ENCODE measurements around the gene RBM39. TPM values are rescaled to one million over a fixed set of nuclear protein-coding genes. Genes with fewer than 3 reads are reported as not detected.

Gene RBM39
- total RNA-seq, 1 experiment from 2014 or later: 347 TPM

DNA sequence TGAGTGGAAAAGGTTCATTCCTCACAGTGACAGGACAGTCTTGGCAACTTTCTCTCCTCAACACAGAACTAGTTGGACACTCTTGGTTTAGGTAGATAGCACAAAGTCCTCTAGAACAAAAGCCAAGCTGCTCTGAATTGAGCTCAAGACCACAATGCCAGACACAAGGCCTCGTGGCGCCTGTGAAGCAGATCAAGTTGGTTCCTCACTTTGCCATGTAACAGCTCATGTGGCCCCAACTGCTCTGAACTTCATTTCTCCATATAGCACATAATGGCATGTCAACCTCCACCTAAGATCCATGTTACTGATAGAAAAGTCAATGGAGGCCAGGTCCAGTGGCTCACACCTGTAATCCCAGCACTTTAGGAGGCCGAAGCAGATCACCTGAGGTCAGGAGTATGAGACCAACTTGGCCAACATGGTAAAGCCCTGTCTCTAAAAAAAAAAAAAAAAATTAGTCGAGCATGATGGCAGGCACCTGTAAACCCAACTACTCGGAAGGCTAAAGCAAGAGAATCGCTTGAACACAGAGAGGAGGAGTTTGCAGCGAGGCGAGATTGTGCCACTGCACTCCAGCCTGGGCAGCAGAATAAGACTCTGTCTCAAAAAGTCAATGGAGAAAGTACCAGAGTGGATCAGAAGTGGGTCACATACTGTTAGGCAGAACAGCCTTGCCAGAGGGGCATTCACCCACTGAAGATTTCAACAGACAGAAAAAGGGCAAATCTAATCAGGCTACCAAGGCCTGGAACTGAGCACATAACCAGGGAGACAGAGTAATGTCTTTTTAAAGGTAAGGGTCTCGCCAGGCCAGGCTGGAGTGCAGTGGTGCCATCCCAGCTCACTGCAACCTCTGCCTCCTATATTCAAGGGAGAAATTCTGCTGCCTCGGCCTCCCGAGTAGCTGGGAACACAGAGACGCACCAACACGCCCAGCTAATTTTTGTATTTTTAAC, 21.6 kb downstream of the RBM39 start:
- no peaks in the 10 kb centered on the region for H3K9me3 Mint-ChIP-seq
- H3K27me3 ChIP-seq (ENCODE audit: insufficient read depth, low read length): no peaks in the 10 kb centered on the region
- no peaks in the 10 kb centered on the region for H3K4me1 ChIP-seq (ENCODE audit: insufficient read depth, low read length)
- H3K14ac ChIP-seq (ENCODE audit: insufficient read depth, low read length): no peak overlapping the region
- no peak overlapping the region for H2BK120ac ChIP-seq (ENCODE audit: low read depth, low read length, poor library complexity, severe bottlenecking)
- no peak overlapping the region for H3K4me2 ChIP-seq (ENCODE audit: insufficient read depth, insufficient read length, low read length)
- H3K36me3 Mint-ChIP-seq (ENCODE audit: insufficient read depth in 1 of 3, low read depth in 3 of 3): peaks cover 60 to 96% (median 96%) of the 10 kb centered on the region in 3 experiments
- peaks cover 2% of the 10 kb centered on the region; the same call in 1 of the 2 replicates for H3K79me2 ChIP-seq (ENCODE audit: insufficient read depth, low read length)
- no peak overlapping the region for H2AK5ac ChIP-seq (ENCODE audit: insufficient read length, low read length)
- no peak overlapping the region for H4K8ac ChIP-seq (replicated peaks; ENCODE audit: insufficient read length, low read depth, low read length)
- H2BK5ac ChIP-seq (ENCODE audit: insufficient read length, low read length): no peak overlapping the region
- no peak overlapping the region for H3K56ac ChIP-seq (ENCODE audit: insufficient read length, low read depth, low read length)
- no peak overlapping the region for H3K4ac ChIP-seq (ENCODE audit: low read depth, low read length)
- no peak overlapping the region for H2BK20ac ChIP-seq (ENCODE audit: low read depth, low read length, poor library complexity, severe bottlenecking)
- no peak overlapping the region for H3K18ac ChIP-seq (ENCODE audit: insufficient read length, low read depth, low read length)
- no peak for DNase-seq
- H2BK12ac ChIP-seq (ENCODE audit: insufficient read length, low read depth, low read length): no peak overlapping the region
- H3K23me2 ChIP-seq (ENCODE audit: insufficient read length, low read depth, low read length, poor library complexity, severe bottlenecking): no peaks in the 10 kb centered on the region
- H4K20me1 ChIP-seq (ENCODE audit: control insufficient read depth, insufficient read depth, insufficient read length): no peaks in the 10 kb centered on the region
- no peaks in the 10 kb centered on the region for H3K4me1 Mint-ChIP-seq
- H3K27ac ChIP-seq (ENCODE audit: insufficient read length, low read depth, low read length): no peak overlapping the region
- no peak overlapping the region for H3T11ph ChIP-seq (ENCODE audit: low read length)
- no CpG with 5 or more reads among the region's 13 CpGs for WGBS (ENCODE audit: extremely low coverage, insufficient read length, low lambda C conversion rate)
- H3K23ac ChIP-seq (ENCODE audit: insufficient read length, low read depth, low read length): no peak overlapping the region
- peaks cover 2% of the 10 kb centered on the region for H3K79me1 ChIP-seq (ENCODE audit: insufficient read depth, low read depth, low read length, poor library complexity, severe bottlenecking)
- no peak overlapping the region for H2AFZ ChIP-seq (ENCODE audit: low read length)
- H4K5ac ChIP-seq (ENCODE audit: insufficient read length, low read depth, low read length): no peak overlapping the region
- TF ChIP-seq, protein P1, sequence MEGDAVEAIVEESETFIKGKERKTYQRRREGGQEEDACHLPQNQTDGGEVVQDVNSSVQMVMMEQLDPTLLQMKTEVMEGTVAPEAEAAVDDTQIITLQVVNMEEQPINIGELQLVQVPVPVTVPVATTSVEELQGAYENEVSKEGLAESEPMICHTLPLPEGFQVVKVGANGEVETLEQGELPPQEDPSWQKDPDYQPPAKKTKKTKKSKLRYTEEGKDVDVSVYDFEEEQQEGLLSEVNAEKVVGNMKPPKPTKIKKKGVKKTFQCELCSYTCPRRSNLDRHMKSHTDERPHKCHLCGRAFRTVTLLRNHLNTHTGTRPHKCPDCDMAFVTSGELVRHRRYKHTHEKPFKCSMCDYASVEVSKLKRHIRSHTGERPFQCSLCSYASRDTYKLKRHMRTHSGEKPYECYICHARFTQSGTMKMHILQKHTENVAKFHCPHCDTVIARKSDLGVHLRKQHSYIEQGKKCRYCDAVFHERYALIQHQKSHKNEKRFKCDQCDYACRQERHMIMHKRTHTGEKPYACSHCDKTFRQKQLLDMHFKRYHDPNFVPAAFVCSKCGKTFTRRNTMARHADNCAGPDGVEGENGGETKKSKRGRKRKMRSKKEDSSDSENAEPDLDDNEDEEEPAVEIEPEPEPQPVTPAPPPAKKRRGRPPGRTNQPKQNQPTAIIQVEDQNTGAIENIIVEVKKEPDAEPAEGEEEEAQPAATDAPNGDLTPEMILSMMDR (conservative IDR thresholded peaks at IDR 0.05): no peak
- no peaks in the 10 kb centered on the region for H3K9me3 ChIP-seq (ENCODE audit: control insufficient read depth, low read depth, low read length)
- no peaks in the 10 kb centered on the region for H3K27me3 Mint-ChIP-seq (ENCODE audit: low read depth)
- H2BK15ac ChIP-seq (ENCODE audit: low read depth, low read length): no peak overlapping the region
- H3K9ac ChIP-seq (ENCODE audit: extremely low read depth, insufficient read length, low read length): no peak overlapping the region
- H3K4me3 Mint-ChIP-seq: no peak overlapping the region
- H4K91ac ChIP-seq (ENCODE audit: insufficient read length, low read depth, low read length): no peak overlapping the region
- peak overlapping the region in 2 of 3 experiments; percentile 42 to 75; a peak in 4 of 7 replicates for H3K27ac Mint-ChIP-seq

Data from H9 (cell line).